BJ (cell line): ENCODE results near the gene TEX9. TPM values are rescaled to one million over a fixed set of nuclear protein-coding genes. Genes with fewer than 3 reads are reported as not detected.

Source experiments
- CTCF ChIA-PET: fragments of 350-600 bp; formaldehyde crosslinking; extraction: SDS; loops from one replicate; lab custom pipeline; 2021; ENCODE audit warnings: antibody characterized with exemption, inconsistent platforms; lab: Yijun Ruan, JAX
- POLR2A ChIA-PET: fragments of 300-600 bp; sonication (Branson Sonifier 250); formaldehyde crosslinking; extraction: SDS; loops from one replicate; lab custom pipeline; 2021; ENCODE audit warnings: antibody characterized with exemption; lab: Charles Lee
- DNase-seq: peaks from one replicate; pipeline ENCODE4 v3.0.0-alpha.2; 2011; ENCODE audit warnings: low read depth
- H3K27me3 ChIP-seq: 2 replicates; pipeline ENCODE4 v1.6.0; 2011; ENCODE audit warnings: low read length; ENCODE audit not compliant: control insufficient read depth, insufficient read depth
- H3K36me3 ChIP-seq: 2 replicates; pipeline ENCODE4 v1.5.1; 2011; ENCODE audit warnings: low read length; ENCODE audit not compliant: control insufficient read depth, insufficient read depth
- H3K4me3 ChIP-seq: 2 replicates; pipeline ENCODE4 v1.5.1; 2011; ENCODE audit warnings: low read depth, mild to moderate bottlenecking, control low read depth, low read length
- CTCF ChIP-seq: IDR thresholded peaks from 2 replicates; pipeline ENCODE4 v1.5.1; 2011; ENCODE audit warnings: low read depth, mild to moderate bottlenecking, control low read depth, inconsistent platforms, low read length, moderate library complexity; ENCODE audit not compliant: insufficient read depth
- polyA plus RNA-seq: library from polyadenylated mRNA; depleted of rRNA; stranded (reverse); fragments of >200 nt; gene quantifications from 2 replicates; pipeline ENCODE4 v1.2.3, GENCODE V29; 2011; rRNA removed

The TEX9 gene
- polyA plus RNA-seq, 1 experiment, result 0.72 TPM

- Histone ChIP-seq H3K4me3 (no peak overlapping the region), H3K36me3 (no peaks in the 10 kb centered on the region), H3K27me3 (peaks cover 7% of the 10 kb centered on the region)
- POLR2A ChIA-PET, result no interaction called here
- no peak for DNase-seq
- CTCF ChIA-PET, result no interaction called here
- TF ChIP-seq CTCF, result no peak
Measured at GRCh38 chr15:56473017-56473416, 107.8 kb downstream of the TEX9 start.

- CTCF ChIA-PET, result no interaction called here
- Histone ChIP-seq H3K27me3 (peaks cover 6% of the 10 kb centered on the region), H3K4me3 (no peak overlapping the region), H3K36me3 (no peaks in the 10 kb centered on the region)
- TF ChIP-seq CTCF, result no peak
- POLR2A ChIA-PET, result no interaction called here
- no peak for DNase-seq
Measured at GRCh38 chr15:56475351-56475750, 110.1 kb downstream of the TEX9 start.

Other genes with a start within 250 kb of the TEX9 start
- 3.5 and 5.5 TPM in 2 replicates for gene RFX7, start 121.5 kb upstream of the TEX9 start, polyA plus RNA-seq
- 0.32 and 0.58 TPM in 2 replicates for gene MNS1, start 99.7 kb downstream of the TEX9 start, polyA plus RNA-seq